Fibroblast of lung (primary cell): ENCODE results near the gene PTPRM. TPM values are rescaled to one million over a fixed set of nuclear protein-coding genes. Genes with fewer than 3 reads are reported as not detected.

Source experiments
- DNase-seq, 2 donors: peaks; one replicate each; pipeline versions ENCODE4 v3.0.0 to v3.0.0-alpha.2; 2010; ENCODE audit warnings: low read depth in 2 of 2
- H2AFZ ChIP-seq: 2 replicates; pipeline ENCODE4 v1.5.1; 2012; ENCODE audit warnings: low read length, control low read depth, inconsistent platforms
- H3K27ac ChIP-seq: 2 replicates; pipeline ENCODE4 v1.5.1; 2011; ENCODE audit warnings: low read length, control low read depth; ENCODE audit not compliant: insufficient read depth
- H3K27me3 ChIP-seq: 2 replicates; pipeline ENCODE4 v1.5.1; 2011; ENCODE audit warnings: mild to moderate bottlenecking, low read length; ENCODE audit not compliant: control insufficient read depth, insufficient read depth
- H3K36me3 ChIP-seq: 2 replicates; pipeline ENCODE4 v1.5.1; 2011; ENCODE audit warnings: low read length; ENCODE audit not compliant: control insufficient read depth, insufficient read depth
- H3K4me1 ChIP-seq: 2 replicates; pipeline ENCODE4 v1.5.1; 2011; ENCODE audit warnings: low read length; ENCODE audit not compliant: control insufficient read depth, insufficient read depth; ENCODE audit errors: extremely low read depth
- H3K4me2 ChIP-seq: 2 replicates; pipeline ENCODE4 v1.5.1; 2011; ENCODE audit warnings: low read length, control low read depth; ENCODE audit not compliant: insufficient read depth; ENCODE audit errors: extremely low read depth
- H3K4me3 ChIP-seq, 4 experiments: fragments of 200-600 bp in 1 of 4; sonication (generic) in 1 of 4; replicated peaks in 1 of 4; 2 replicates each; pipeline ENCODE4 v1.5.1; 2011 to 2016; ENCODE audit warnings: low read length in 4 of 4, low read depth in 3 of 4, mild to moderate bottlenecking in 3 of 4, control low read depth in 2 of 4, inconsistent platforms in 1 of 4, mixed read lengths in 1 of 4; ENCODE audit not compliant: insufficient read depth in 1 of 4; ENCODE audit errors: control extremely low read depth in 1 of 4
- H3K79me2 ChIP-seq: 2 replicates; pipeline ENCODE4 v1.5.1; 2012; ENCODE audit warnings: mild to moderate bottlenecking, low read length, inconsistent platforms; ENCODE audit not compliant: control insufficient read depth, insufficient read depth
- H3K9ac ChIP-seq: 2 replicates; pipeline ENCODE4 v1.5.1; 2011; ENCODE audit warnings: mild to moderate bottlenecking, low read length, control low read depth; ENCODE audit not compliant: insufficient read depth
- H3K9me3 ChIP-seq: 2 replicates; pipeline ENCODE4 v1.5.1; 2012; ENCODE audit warnings: low read depth, low read length; ENCODE audit not compliant: control insufficient read depth, insufficient read depth
- H4K20me1 ChIP-seq: 2 replicates; pipeline ENCODE4 v1.5.1; 2011; ENCODE audit warnings: low read length; ENCODE audit not compliant: control insufficient read depth, insufficient read depth; ENCODE audit errors: extremely low read depth
- CTCF ChIP-seq, 2 donors: IDR thresholded peaks in 1 of 2; conservative IDR thresholded peaks in 1 of 2; 1 replicate in 1 of 2; 2 replicates in 1 of 2; pipeline ENCODE4 v1.5.1; 2011 to 2012; ENCODE audit warnings: low read length in 2 of 2, control low read depth in 1 of 2, inconsistent platforms in 1 of 2, low read depth in 1 of 2, mild to moderate bottlenecking in 1 of 2
- EZH2 ChIP-seq: IDR thresholded peaks from 2 replicates; pipeline ENCODE4 v1.5.1; 2012; ENCODE audit warnings: low read length, control low read depth, mild to moderate bottlenecking; ENCODE audit errors: missing control alignments
- polyA plus RNA-seq, 2 donors: library from polyadenylated mRNA; depleted of rRNA in 1 of 2; stranded (reverse) in 1 of 2; unstranded in 1 of 2; fragments of >200 nt; gene quantifications; 2 replicates each; pipeline ENCODE4 v1.2.1, GENCODE V29; 2011 to 2012; ENCODE audit warnings: missing spikeins in 1 of 2
- total RNA-seq: library from RNA; depleted of rRNA; stranded (reverse); fragments of >200 nt; gene quantifications from 2 replicates; pipeline ENCODE4 v1.2.1, GENCODE V29; 2014

The PTPRM gene
- total and polyA plus RNA-seq, 2 donors (not counting 1 experiment from before 2014, with no cell fraction given): 86.6 to 87.0 TPM

GRCh38 chr18:7521226-7521856, 45.8 kb upstream of the PTPRM start:
- no peak overlapping the region for H3K4me2 ChIP-seq
- DNase-seq: no peak

GRCh38 chr18:7523772-7524171, 43.3 kb upstream of the PTPRM start:
- no peak for DNase-seq
- Histone ChIP-seq H3K4me3 (no peak overlapping the region), H3K4me1 (no peaks in the 10 kb centered on the region), H3K9me3 (no peaks in the 10 kb centered on the region), H3K4me2 (no peak overlapping the region), H3K79me2 (no peaks in the 10 kb centered on the region), H3K27ac (no peak overlapping the region), H3K27me3 (peaks cover 3% of the 10 kb centered on the region), H4K20me1 (no peaks in the 10 kb centered on the region), H3K9ac (no peak overlapping the region), H2AFZ (no peak overlapping the region), H3K36me3 (no peaks in the 10 kb centered on the region)
- no peak for TF ChIP-seq CTCF (conservative IDR thresholded peaks at IDR 0.05 in 1 of 2, IDR thresholded peaks at IDR 0.05 in 1 of 2; ENCODE audit: low read depth in 1 of 2, low read length in 2 of 2)
- TF ChIP-seq EZH2: no peak

More at GRCh38 chr18:7521226-7521856, 45.8 kb upstream of the PTPRM start:
- Histone ChIP-seq H3K4me3 (no peak overlapping the region), H3K4me1 (no peaks in the 10 kb centered on the region), H2AFZ (no peak overlapping the region), H4K20me1 (no peaks in the 10 kb centered on the region), H3K79me2 (no peaks in the 10 kb centered on the region), H3K36me3 (no peaks in the 10 kb centered on the region), H3K9me3 (no peaks in the 10 kb centered on the region), H3K9ac (no peak overlapping the region), H3K27me3 (peaks cover 3% of the 10 kb centered on the region), H3K27ac (no peak overlapping the region)
- TF ChIP-seq EZH2 (no peak), CTCF (conservative IDR thresholded peaks at IDR 0.05 in 1 of 2, IDR thresholded peaks at IDR 0.05 in 1 of 2; ENCODE audit: low read depth in 1 of 2, low read length in 2 of 2) (no peak)

GRCh38 chr18:7524786-7525185, 42.3 kb upstream of the PTPRM start:
- Histone ChIP-seq H3K36me3 (no peaks in the 10 kb centered on the region), H3K9ac (no peak overlapping the region), H3K4me1 (no peaks in the 10 kb centered on the region), H3K79me2 (no peaks in the 10 kb centered on the region), H3K4me3 (no peak overlapping the region), H4K20me1 (no peaks in the 10 kb centered on the region), H3K27ac (no peak overlapping the region), H3K27me3 (no peaks in the 10 kb centered on the region), H3K9me3 (no peaks in the 10 kb centered on the region), H2AFZ (no peak overlapping the region), H3K4me2 (no peak overlapping the region)
- TF ChIP-seq CTCF (conservative IDR thresholded peaks at IDR 0.05 in 1 of 2, IDR thresholded peaks at IDR 0.05 in 1 of 2; ENCODE audit: low read depth in 1 of 2, low read length in 2 of 2): no peak
- TF ChIP-seq EZH2: no peak
- DNase-seq: no peak
